A673 (cell line): ENCODE data around the gene DPH3. TPM values are rescaled to one million over a fixed set of nuclear protein-coding genes. Genes with fewer than 3 reads are reported as not detected.

Experiments used
- BruUV-seq: library from RNA; stranded (reverse); fragments of 400-500 nt; replicated peaks from 2 replicates; lab custom pipeline; 2021; lab: Mats Ljungman, UMichigan
- CTCF ChIA-PET: fragments of 300-600 bp; sonication (Branson Sonifier 250); formaldehyde crosslinking; loops from one replicate; lab custom pipeline; 2022; ENCODE audit warnings: antibody characterized with exemption; lab: Charles Lee
- POLR2A ChIA-PET: fragments of 300-600 bp; sonication (Branson Sonifier 250); formaldehyde crosslinking; loops from one replicate; lab custom pipeline; 2022; ENCODE audit warnings: antibody characterized with exemption; ENCODE audit not compliant: low non-redundant PET; lab: Charles Lee
- DNase-seq: peaks from one replicate; pipeline ENCODE4 v3.0.0-alpha.2; 2015; ENCODE audit warnings: low spot score
- H3K27ac ChIP-seq: fragments of 200-600 bp; sonication (generic); 2 replicates; pipeline ENCODE4 v1.5.1; 2016; ENCODE audit warnings: mixed run types, low read depth, mild to moderate bottlenecking, mixed read lengths, antibody characterized with exemption, low read length; ENCODE audit not compliant: poor library complexity, severe bottlenecking
- H3K27me3 ChIP-seq: fragments of 200-600 bp; sonication (generic); replicated peaks from 2 replicates; pipeline ENCODE4 v1.6.1; 2017; ENCODE audit warnings: mixed run types, low read depth, mild to moderate bottlenecking, mixed read lengths, antibody characterized with exemption, low read length; ENCODE audit not compliant: insufficient read depth, poor library complexity
- H3K36me3 ChIP-seq: fragments of 200-600 bp; sonication (generic); 2 replicates; pipeline ENCODE4 v1.6.1; 2016; ENCODE audit warnings: mixed run types, mild to moderate bottlenecking, mixed read lengths, antibody characterized with exemption, low read length; ENCODE audit not compliant: insufficient read depth, poor library complexity, severe bottlenecking
- H3K4me1 ChIP-seq: fragments of 200-600 bp; sonication (generic); 2 replicates; pipeline ENCODE4 v1.6.1; 2017; ENCODE audit warnings: mixed run types, mild to moderate bottlenecking, mixed read lengths, antibody characterized with exemption, low read length; ENCODE audit not compliant: insufficient read depth, poor library complexity, severe bottlenecking
- H3K4me3 ChIP-seq: fragments of 200-600 bp; sonication (generic); 2 replicates; pipeline ENCODE4 v1.5.1; 2016; ENCODE audit warnings: low read depth, mixed run types, mild to moderate bottlenecking, mixed read lengths, low read length; ENCODE audit not compliant: poor library complexity, severe bottlenecking
- H3K9me3 ChIP-seq: fragments of 200-600 bp; sonication (generic); 2 replicates; pipeline ENCODE4 v1.6.1; 2016; ENCODE audit warnings: mixed run types, low read depth, mild to moderate bottlenecking, mixed read lengths, antibody characterized with exemption, low read length; ENCODE audit not compliant: poor library complexity, severe bottlenecking
- EZH2 ChIP-seq: fragments of 200-600 bp; sonication (generic); IDR thresholded peaks from 2 replicates; pipeline ENCODE4 v1.6.1; 2017; ENCODE audit warnings: borderline replicate concordance, low read depth, mild to moderate bottlenecking, mixed read lengths, antibody characterized with exemption, low read length; ENCODE audit not compliant: poor library complexity, severe bottlenecking
- intact Hi-C: fragments of 100-400 bp; cut with micrococcal nuclease; formaldehyde crosslinking; loops from one replicate; pipeline ENCODE4 v1.10.0; 2022; ENCODE audit not compliant: unreplicated experiment
- total RNA-seq: library from RNA; stranded (reverse); gene quantifications from 2 replicates; pipeline ENCODE4 v1.2.3, GENCODE V29; 2021
- TF ChIP-seq, protein P1 (sequence below): fragments of 300-800, 200-600 bp; sonication (generic); conservative IDR thresholded peaks from 2 replicates; pipeline ENCODE4 v1.5.1; 2017; ENCODE audit warnings: low read depth, mild to moderate bottlenecking, antibody characterized with exemption, low read length, moderate library complexity, mixed read lengths

DPH3 gene
- total RNA-seq, 1 experiment from 2014 or later: 26.4 TPM

DNA sequence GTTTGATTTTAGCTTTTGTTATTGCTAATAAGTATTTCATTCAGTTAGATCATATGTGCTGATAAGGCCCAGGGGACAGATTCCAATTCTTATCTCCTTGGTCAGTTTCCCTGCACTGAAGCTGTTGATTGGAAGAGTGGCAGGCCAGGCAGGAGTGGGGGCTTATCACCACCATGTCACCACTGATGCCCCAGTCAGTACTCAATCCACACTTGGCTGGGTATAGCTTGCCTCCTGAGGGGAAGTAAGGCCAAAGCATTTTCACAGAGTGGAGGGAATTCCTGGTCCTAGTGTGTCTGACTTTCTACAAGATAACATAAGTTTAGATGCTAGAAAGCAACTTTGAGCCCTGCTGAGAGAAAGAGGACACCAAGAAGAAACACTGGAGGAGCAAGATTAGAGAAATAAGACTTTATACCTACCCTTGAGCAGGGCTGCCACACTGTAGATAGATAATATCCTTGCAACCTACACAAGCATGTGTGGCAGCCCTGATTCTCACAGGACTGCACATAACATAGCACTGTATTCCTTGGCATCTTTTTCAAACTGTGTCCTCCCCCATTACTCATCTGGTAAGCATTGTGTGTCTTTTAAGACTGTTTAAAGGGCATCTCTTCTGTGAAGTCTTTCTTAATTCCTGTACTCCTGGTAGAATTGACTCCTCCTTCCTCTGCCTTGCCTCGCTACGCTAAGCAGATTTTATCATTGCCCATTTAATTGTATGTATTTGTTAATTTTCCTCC is 24.6 kb upstream of the DPH3 start:
- no TSS peak for BruUV-seq
- intact Hi-C loops: no loop called here
- no peak overlapping the region for H3K27ac ChIP-seq
- H3K36me3 ChIP-seq: no peaks in the 10 kb centered on the region
- no peak overlapping the region for H3K4me3 ChIP-seq
- TF ChIP-seq, protein P1, sequence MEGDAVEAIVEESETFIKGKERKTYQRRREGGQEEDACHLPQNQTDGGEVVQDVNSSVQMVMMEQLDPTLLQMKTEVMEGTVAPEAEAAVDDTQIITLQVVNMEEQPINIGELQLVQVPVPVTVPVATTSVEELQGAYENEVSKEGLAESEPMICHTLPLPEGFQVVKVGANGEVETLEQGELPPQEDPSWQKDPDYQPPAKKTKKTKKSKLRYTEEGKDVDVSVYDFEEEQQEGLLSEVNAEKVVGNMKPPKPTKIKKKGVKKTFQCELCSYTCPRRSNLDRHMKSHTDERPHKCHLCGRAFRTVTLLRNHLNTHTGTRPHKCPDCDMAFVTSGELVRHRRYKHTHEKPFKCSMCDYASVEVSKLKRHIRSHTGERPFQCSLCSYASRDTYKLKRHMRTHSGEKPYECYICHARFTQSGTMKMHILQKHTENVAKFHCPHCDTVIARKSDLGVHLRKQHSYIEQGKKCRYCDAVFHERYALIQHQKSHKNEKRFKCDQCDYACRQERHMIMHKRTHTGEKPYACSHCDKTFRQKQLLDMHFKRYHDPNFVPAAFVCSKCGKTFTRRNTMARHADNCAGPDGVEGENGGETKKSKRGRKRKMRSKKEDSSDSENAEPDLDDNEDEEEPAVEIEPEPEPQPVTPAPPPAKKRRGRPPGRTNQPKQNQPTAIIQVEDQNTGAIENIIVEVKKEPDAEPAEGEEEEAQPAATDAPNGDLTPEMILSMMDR: no peak
- TF ChIP-seq EZH2: no peak
- ChIA-PET POLR2A (no interaction called here), CTCF (no interaction called here)
- DNase-seq: no peak
- no peaks in the 10 kb centered on the region for H3K9me3 ChIP-seq
- no peaks in the 10 kb centered on the region for H3K27me3 ChIP-seq
- H3K4me1 ChIP-seq: no peaks in the 10 kb centered on the region

DNA sequence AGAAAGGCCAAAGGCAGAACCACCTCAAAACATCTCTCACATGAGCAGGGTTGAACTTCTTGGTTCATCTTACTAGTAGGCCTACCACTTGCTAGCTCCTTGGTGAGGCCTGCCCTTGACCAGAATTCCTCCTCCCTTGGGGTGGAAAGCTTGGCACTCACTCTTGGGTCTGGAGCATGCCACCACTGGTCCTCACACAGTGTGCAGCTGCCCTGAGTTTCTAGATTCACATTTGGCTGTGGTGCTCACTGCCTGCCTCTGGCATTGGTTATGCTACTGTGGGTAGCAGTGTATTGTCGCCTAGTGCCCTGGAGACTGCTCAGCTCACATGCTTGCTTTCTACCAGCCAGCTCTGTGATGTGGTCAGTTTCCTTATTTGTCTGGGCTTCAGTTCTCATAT is 23.9 kb upstream of the DPH3 start:
- ChIA-PET CTCF (no interaction called here), POLR2A (no interaction called here)
- H3K4me1 ChIP-seq: no peaks in the 10 kb centered on the region
- intact Hi-C loops: no loop called here
- no peaks in the 10 kb centered on the region for H3K36me3 ChIP-seq
- TF ChIP-seq EZH2: no peak
- TF ChIP-seq, protein P1: no peak
- H3K27me3 ChIP-seq: no peaks in the 10 kb centered on the region
- H3K27ac ChIP-seq: no peak overlapping the region
- no TSS peak for BruUV-seq
- H3K9me3 ChIP-seq: no peaks in the 10 kb centered on the region
- DNase-seq: no peak
- no peak overlapping the region for H3K4me3 ChIP-seq

GRCh38 chr3:16286751-16287543 is 22.2 kb upstream of the DPH3 start:
- H3K4me1 ChIP-seq: no peaks in the 10 kb centered on the region
- TF ChIP-seq, protein P1: no peak
- TF ChIP-seq EZH2: no peak
- intact Hi-C loops: no loop called here
- BruUV-seq: no TSS peak
- H3K36me3 ChIP-seq: no peaks in the 10 kb centered on the region
- no peaks in the 10 kb centered on the region for H3K9me3 ChIP-seq
- H3K4me3 ChIP-seq: no peak overlapping the region
- no peak for DNase-seq
- CTCF ChIA-PET: no interaction called here
- H3K27me3 ChIP-seq: no peaks in the 10 kb centered on the region
- no peak overlapping the region for H3K27ac ChIP-seq
- POLR2A ChIA-PET: no interaction called here
